Vagina (tissue), 2 donors: ENCODE measurements around the gene SKA1.

Experiments
- POLR2AphosphoS5 ChIP-seq, 2 donors: sonication (generic); formaldehyde crosslinking; IDR thresholded peaks; one replicate each; pipeline ENCODE4 v1.9.0; 2017; ENCODE audit warnings: antibody characterized with exemption in 2 of 2, mild to moderate bottlenecking in 2 of 2, low read depth in 1 of 2; ENCODE audit not compliant: insufficient read depth in 1 of 2
- TF ChIP-seq, protein P1 (sequence below), 3 experiments: fragments of 450-650 bp in 2 of 3; fragments of 200-600 bp in 1 of 3; sonication (generic) in 1 of 3; IDR thresholded peaks; one replicate each; pipeline ENCODE4 v1.5.1; 2017 to 2019; ENCODE audit warnings: antibody characterized with exemption in 3 of 3, mild to moderate bottlenecking in 2 of 3, moderate library complexity in 2 of 3

DNA sequence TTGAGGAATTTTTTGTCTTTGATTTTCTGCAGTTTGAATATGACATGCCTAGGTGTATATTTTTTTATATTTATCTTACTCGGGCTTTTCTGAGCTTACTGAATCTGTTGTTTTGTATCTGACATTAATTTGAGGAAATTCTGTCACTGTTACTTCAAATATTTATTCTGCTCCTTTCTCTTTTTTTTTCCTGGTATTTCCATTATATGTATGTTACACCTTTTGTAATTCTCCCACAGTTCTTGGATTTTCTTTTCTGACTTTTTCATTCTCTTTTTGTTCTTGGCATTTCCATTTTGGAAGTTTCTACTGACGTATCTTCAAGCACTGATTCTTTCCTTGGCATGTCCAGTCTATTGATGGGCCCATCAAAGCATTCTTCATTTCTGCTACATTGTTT, 24.1 kb upstream of the SKA1 start:
- TF ChIP-seq, protein P1, sequence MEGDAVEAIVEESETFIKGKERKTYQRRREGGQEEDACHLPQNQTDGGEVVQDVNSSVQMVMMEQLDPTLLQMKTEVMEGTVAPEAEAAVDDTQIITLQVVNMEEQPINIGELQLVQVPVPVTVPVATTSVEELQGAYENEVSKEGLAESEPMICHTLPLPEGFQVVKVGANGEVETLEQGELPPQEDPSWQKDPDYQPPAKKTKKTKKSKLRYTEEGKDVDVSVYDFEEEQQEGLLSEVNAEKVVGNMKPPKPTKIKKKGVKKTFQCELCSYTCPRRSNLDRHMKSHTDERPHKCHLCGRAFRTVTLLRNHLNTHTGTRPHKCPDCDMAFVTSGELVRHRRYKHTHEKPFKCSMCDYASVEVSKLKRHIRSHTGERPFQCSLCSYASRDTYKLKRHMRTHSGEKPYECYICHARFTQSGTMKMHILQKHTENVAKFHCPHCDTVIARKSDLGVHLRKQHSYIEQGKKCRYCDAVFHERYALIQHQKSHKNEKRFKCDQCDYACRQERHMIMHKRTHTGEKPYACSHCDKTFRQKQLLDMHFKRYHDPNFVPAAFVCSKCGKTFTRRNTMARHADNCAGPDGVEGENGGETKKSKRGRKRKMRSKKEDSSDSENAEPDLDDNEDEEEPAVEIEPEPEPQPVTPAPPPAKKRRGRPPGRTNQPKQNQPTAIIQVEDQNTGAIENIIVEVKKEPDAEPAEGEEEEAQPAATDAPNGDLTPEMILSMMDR (IDR thresholded peaks at IDR 0.05) = no peak
- no peak for TF ChIP-seq POLR2AphosphoS5 (IDR thresholded peaks at IDR 0.05; ENCODE audit: insufficient read depth in 1 of 2, low read depth in 1 of 2)
